Measurements from ENCODE around the gene VENTX. TPM values are rescaled to one million over a fixed set of nuclear protein-coding genes. Genes with fewer than 3 reads are reported as not detected.
A peak's percentile ranks its signal among the peaks of the same experiment; 100 is the strongest.

Gene VENTX
- total RNA-seq, 3 donors from 2014 or later = 0.09 to 1.2 (median 0.36) TPM

- no peak overlapping the region for H3K4me3 ChIP-seq
- peak; percentile 42 for ATAC-seq
- intact Hi-C loops (cut with DNase I, micrococcal nuclease) = no loop called here
Measured at GRCh38 chr10:133258066-133258817, 20.6 kb downstream of the VENTX start.

DNA sequence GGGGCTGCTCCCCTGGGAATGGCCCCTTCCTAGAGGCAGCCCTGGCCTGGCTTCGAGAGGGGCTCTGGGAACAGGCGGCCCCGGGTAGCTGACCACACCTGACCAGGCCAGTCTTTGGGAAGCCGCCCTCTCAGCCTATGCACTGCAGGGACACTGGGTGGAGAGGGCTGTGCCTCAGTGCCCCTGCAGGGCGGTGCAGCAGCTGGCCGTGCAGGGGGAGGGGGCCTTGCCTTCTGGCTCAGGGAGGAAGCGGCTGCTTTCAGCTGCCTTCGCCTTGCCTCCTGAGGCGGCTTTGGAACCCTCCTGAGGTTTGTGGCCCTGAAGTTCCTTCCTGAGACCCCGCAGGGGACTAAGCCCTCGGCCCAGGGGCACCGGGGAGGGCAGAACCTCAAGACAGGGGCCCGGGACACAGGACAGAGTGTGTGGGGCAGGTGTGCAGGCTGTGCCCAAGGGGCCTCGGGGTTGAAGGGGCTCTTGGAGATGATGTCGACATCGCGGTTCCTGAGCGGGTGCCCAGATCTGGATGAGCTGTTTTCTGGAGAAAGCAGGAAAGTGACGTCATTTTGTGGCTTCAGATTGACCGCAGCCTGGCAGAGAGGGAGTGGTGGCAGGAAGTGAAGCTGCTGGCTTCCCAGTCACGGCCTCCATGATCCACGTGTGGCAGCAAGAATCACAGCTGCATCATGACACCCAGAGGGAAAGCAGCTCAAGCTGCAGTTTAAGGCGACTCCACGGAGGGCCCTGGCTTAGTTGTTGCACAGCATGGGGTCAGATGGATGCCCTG, 21.4 kb downstream of the VENTX start:
- intact Hi-C loops (cut with DNase I, micrococcal nuclease) = no loop called here
- ATAC-seq = peak; percentile 4
- Histone ChIP-seq H3K4me1 (ENCODE audit: low read depth) (peaks cover 42% of the 10 kb centered on the region), H3K9me3 (no peaks in the 10 kb centered on the region), H3K4me3 (no peak overlapping the region), H3K36me3 (ENCODE audit: low read depth) (no peaks in the 10 kb centered on the region)
- no peak for TF ChIP-seq CTCF (IDR thresholded peaks at IDR 0.05)
- peak; percentile 59 to 86 (median 62) for DNase-seq

More at GRCh38 chr10:133258066-133258817, 20.6 kb downstream of the VENTX start:
- Histone ChIP-seq H3K4me1 (ENCODE audit: low read depth) (peaks cover 35% of the 10 kb centered on the region), H3K9me3 (no peaks in the 10 kb centered on the region), H3K36me3 (ENCODE audit: low read depth) (no peaks in the 10 kb centered on the region)
- peak; percentile 61 to 80 (median 76) for DNase-seq
- no peak for TF ChIP-seq CTCF (IDR thresholded peaks at IDR 0.05)

GRCh38 chr10:133259602-133259989, 21.9 kb downstream of the VENTX start:
- intact Hi-C loops (cut with DNase I, micrococcal nuclease) = no loop called here
- no peak for TF ChIP-seq CTCF (IDR thresholded peaks at IDR 0.05)
- DNase-seq = no peak
- Histone ChIP-seq H3K9me3 (no peaks in the 10 kb centered on the region), H3K36me3 (ENCODE audit: low read depth) (no peaks in the 10 kb centered on the region), H3K4me3 (no peak overlapping the region), H3K4me1 (ENCODE audit: low read depth) (peaks cover 48% of the 10 kb centered on the region)
- ATAC-seq = no peak

- DNase-seq = peak; percentile 74 to 87 (median 82)
- no peak for TF ChIP-seq CTCF (IDR thresholded peaks at IDR 0.05)
- ATAC-seq = peak; percentile 66
- no peaks in the 10 kb centered on the region for H3K36me3 ChIP-seq (ENCODE audit: low read depth)
- intact Hi-C loops (cut with DNase I, micrococcal nuclease) = no loop called here
- peaks cover 50% of the 10 kb centered on the region for H3K4me1 ChIP-seq (ENCODE audit: low read depth)
- H3K4me3 ChIP-seq = peak overlapping the region; percentile 56
- H3K9me3 ChIP-seq = no peaks in the 10 kb centered on the region
Measured at GRCh38 chr10:133260895-133261725, 23.5 kb downstream of the VENTX start.

DNA sequence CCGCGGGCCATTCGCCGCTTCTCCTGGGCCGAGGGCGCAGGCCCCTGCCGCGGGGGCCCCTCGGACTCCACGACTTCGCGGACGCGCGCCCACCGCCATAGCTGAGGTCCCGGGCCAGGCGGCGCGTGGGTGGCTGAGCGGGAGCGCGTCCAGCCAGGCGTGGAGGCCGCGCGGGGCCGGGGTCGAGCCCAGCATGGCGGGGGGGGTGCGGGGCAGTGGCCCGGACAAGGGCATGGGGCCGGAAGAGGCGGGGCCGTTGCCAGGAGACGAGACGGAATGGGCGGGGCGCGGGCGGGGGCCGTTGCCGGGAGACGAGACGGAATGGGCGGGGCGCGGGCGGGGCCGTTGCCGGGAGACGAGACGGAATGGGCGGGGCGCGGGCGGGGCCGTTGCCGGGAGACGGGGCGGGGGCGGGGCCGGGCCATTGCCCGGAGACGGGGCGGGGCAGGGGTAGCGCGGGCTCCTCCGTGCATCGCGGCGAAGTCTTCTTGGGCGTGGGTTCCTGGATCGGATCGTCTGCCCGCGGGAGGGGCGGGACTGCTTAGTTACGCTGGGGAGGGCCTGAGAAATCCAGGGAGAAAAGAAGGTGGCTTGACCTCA, 24.2 kb downstream of the VENTX start:
- Histone ChIP-seq H3K9me3 (no peaks in the 10 kb centered on the region), H3K4me3 (peak overlapping the region; percentile 56), H3K4me1 (ENCODE audit: low read depth) (peaks cover 50% of the 10 kb centered on the region), H3K36me3 (ENCODE audit: low read depth) (no peaks in the 10 kb centered on the region)
- intact Hi-C loops (cut with DNase I, micrococcal nuclease) = no loop called here
- peak; percentile 83 for ATAC-seq
- peak; percentile 93 to 95 (median 94) for DNase-seq
- TF ChIP-seq CTCF (IDR thresholded peaks at IDR 0.05) = no peak

Measured in mucosa of descending colon (tissue), 3 donors.